Esophagus (tissue), 2 donors: ENCODE measurements around the gene D2HGDH. TPM values are rescaled to one million over a fixed set of nuclear protein-coding genes. Genes with fewer than 3 reads are reported as not detected.
"Not testable (repeated sequence)": the region's sequence is repeated elsewhere in the genome, so short reads cannot be mapped to it uniquely, and the experiment has no call there.

ENCODE experiments used
- H3K27ac ChIP-seq, 2 donors: one replicate each; pipeline ENCODE4 v1.5.1; 2013; ENCODE audit warnings: low read depth in 2 of 2, mild to moderate bottlenecking in 2 of 2, inconsistent platforms in 1 of 2, low read length in 1 of 2, moderate library complexity in 1 of 2
- H3K27me3 ChIP-seq, 2 donors: one replicate each; pipeline ENCODE4 v1.6.1; 2013; ENCODE audit warnings: low read length in 2 of 2, control low read depth in 1 of 2, mild to moderate bottlenecking in 1 of 2; ENCODE audit not compliant: insufficient read depth in 2 of 2, control insufficient read depth in 1 of 2
- H3K36me3 ChIP-seq, 2 donors: one replicate each; pipeline ENCODE4 v1.6.1; 2013; ENCODE audit warnings: low read length in 1 of 2; ENCODE audit not compliant: control insufficient read depth in 2 of 2, insufficient read depth in 2 of 2
- H3K4me1 ChIP-seq, 2 donors: one replicate each; pipeline ENCODE4 v1.6.1; 2013; ENCODE audit warnings: low read length in 1 of 2; ENCODE audit not compliant: control insufficient read depth in 2 of 2, insufficient read depth in 2 of 2
- H3K4me3 ChIP-seq, 2 donors: one replicate each; pipeline ENCODE4 v1.5.1; 2013; ENCODE audit warnings: low read length in 2 of 2, mild to moderate bottlenecking in 2 of 2, low read depth in 1 of 2, moderate library complexity in 1 of 2
- H3K9me3 ChIP-seq, 2 donors: one replicate each; pipeline ENCODE4 v1.6.1; 2013; ENCODE audit warnings: mild to moderate bottlenecking in 2 of 2, low read depth in 1 of 2, low read length in 1 of 2, moderate library complexity in 1 of 2; ENCODE audit not compliant: control insufficient read depth in 2 of 2, insufficient read depth in 1 of 2
- WGBS, 2 donors: extraction: QIAGEN DNeasy Blood & Tissue Kit; methylation state at CpG; one replicate each; pipeline ENCODE4 v1.1.7; 2013; 5-methylcytosine and 5-hydroxymethylcytosine counted together
- polyA plus RNA-seq, 2 donors: library from polyadenylated mRNA; stranded (reverse); fragments of 200-250 nt; gene quantifications; one replicate each; pipeline ENCODE4 v1.2.3, GENCODE V29; 2013
- donor health status: healthy with polysubstance abuse.
- donor health status: Bipolar disorder and iron deficiency.

Gene D2HGDH
- polyA plus RNA-seq, 2 donors, result 26.2 to 49.1 TPM

- no peaks in the 10 kb centered on the region for H3K36me3 ChIP-seq
- no peaks in the 10 kb centered on the region for H3K27me3 ChIP-seq
- no peak overlapping the region for H3K27ac ChIP-seq
- H3K9me3 ChIP-seq, result no peaks in the 10 kb centered on the region
- no peak overlapping the region for H3K4me3 ChIP-seq
- WGBS, 2 donors, result 93 to 95% methylated on average over 13 of the region's 13 CpGs
- H3K4me1 ChIP-seq, result no peaks in the 10 kb centered on the region
Measured at GRCh38 chr2:241796209-241796608, 61.8 kb downstream of the D2HGDH start.

GRCh38 chr2:241796610-241797138, 62.2 kb downstream of the D2HGDH start:
- 92 to 93% methylated on average over 12 to 13 of the region's 13 CpGs for WGBS, 2 donors

GRCh38 chr2:241797441-241798080, 63.1 kb downstream of the D2HGDH start:
- Histone ChIP-seq H3K4me1 (no peaks in the 10 kb centered on the region), H3K27me3 (no peaks in the 10 kb centered on the region), H3K27ac (no peak overlapping the region), H3K36me3 (no peaks in the 10 kb centered on the region), H3K4me3 (no peak overlapping the region), H3K9me3 (no peaks in the 10 kb centered on the region)
- WGBS, 2 donors, result 84% methylated on average over 19 of the region's 19 CpGs

More at GRCh38 chr2:241796610-241797138, 62.2 kb downstream of the D2HGDH start:
- Histone ChIP-seq H3K4me3 (no peak overlapping the region), H3K27ac (no peak overlapping the region), H3K36me3 (no peaks in the 10 kb centered on the region), H3K27me3 (no peaks in the 10 kb centered on the region), H3K9me3 (no peaks in the 10 kb centered on the region), H3K4me1 (no peaks in the 10 kb centered on the region)

- no peak overlapping the region for H3K4me3 ChIP-seq
- 83 to 86% methylated on average over 14 of the region's 14 CpGs for WGBS, 2 donors
- peaks cover 1 to 3% of the 10 kb centered on the region in 2 donors for H3K4me1 ChIP-seq
- no peaks in the 10 kb centered on the region for H3K36me3 ChIP-seq
- H3K9me3 ChIP-seq, result no peaks in the 10 kb centered on the region
- no peak overlapping the region for H3K27ac ChIP-seq
- H3K27me3 ChIP-seq, result no peaks in the 10 kb centered on the region
Measured at GRCh38 chr2:241798081-241798630, 63.7 kb downstream of the D2HGDH start.

- WGBS, 2 donors, result 91 to 92% methylated on average over 21 of the region's 21 CpGs
- no peaks in the 10 kb centered on the region for H3K36me3 ChIP-seq
- peaks cover 6 to 7% of the 10 kb centered on the region in 2 donors for H3K4me1 ChIP-seq
- no peaks in the 10 kb centered on the region for H3K9me3 ChIP-seq
- no peak overlapping the region for H3K27ac ChIP-seq
- H3K27me3 ChIP-seq, result no peaks in the 10 kb centered on the region
- H3K4me3 ChIP-seq, result no peak overlapping the region
Measured at GRCh38 chr2:241798631-241799521, 64.4 kb downstream of the D2HGDH start.

GRCh38 chr2:241799522-241800197, 65.2 kb downstream of the D2HGDH start:
- no peak overlapping the region for H3K4me3 ChIP-seq
- H3K36me3 ChIP-seq, result no peaks in the 10 kb centered on the region
- no peaks in the 10 kb centered on the region for H3K9me3 ChIP-seq
- peaks cover 10 to 14% of the 10 kb centered on the region in 2 donors for H3K4me1 ChIP-seq
- 86% methylated on average over 10 of the region's 10 CpGs for WGBS, 2 donors
- H3K27ac ChIP-seq, result no peak overlapping the region
- no peaks in the 10 kb centered on the region for H3K27me3 ChIP-seq

GRCh38 chr2:241800198-241800903, 65.9 kb downstream of the D2HGDH start:
- H3K27me3 ChIP-seq, H3K9me3 ChIP-seq, H3K4me3 ChIP-seq, H3K36me3 ChIP-seq, H3K27ac ChIP-seq: not testable (repeated sequence)
- 69 to 73% methylated on average over 35 of the region's 35 CpGs for WGBS, 2 donors
- H3K4me1 ChIP-seq, result peaks cover 10 to 15% of the 10 kb centered on the region in 2 donors

- Histone ChIP-seq H3K27me3 (no peaks in the 10 kb centered on the region), H3K4me3 (no peak overlapping the region), H3K4me1 (peaks cover 10 to 15% of the 10 kb centered on the region in 2 donors), H3K9me3 (no peaks in the 10 kb centered on the region), H3K27ac (no peak overlapping the region), H3K36me3 (no peaks in the 10 kb centered on the region)
- 78 to 82% methylated on average over 43 to 44 of the region's 44 CpGs for WGBS, 2 donors
Measured at GRCh38 chr2:241801611-241802420, 67.4 kb downstream of the D2HGDH start.
